ENCODE measurements around the gene ARHGAP24. TPM values are rescaled to one million over a fixed set of nuclear protein-coding genes. Genes with fewer than 3 reads are reported as not detected.

Gene ARHGAP24
- total RNA-seq, 1 donor, result 56.6 TPM

GRCh38 chr4:85747882-85748491 lies 273.0 kb downstream of the ARHGAP24 start:
- peak; percentile 90 for DNase-seq (ENCODE audit: low read depth)
- no peak overlapping the region for H3K4me3 ChIP-seq (ENCODE audit: low read depth, low read length)
- TF ChIP-seq, protein P1, sequence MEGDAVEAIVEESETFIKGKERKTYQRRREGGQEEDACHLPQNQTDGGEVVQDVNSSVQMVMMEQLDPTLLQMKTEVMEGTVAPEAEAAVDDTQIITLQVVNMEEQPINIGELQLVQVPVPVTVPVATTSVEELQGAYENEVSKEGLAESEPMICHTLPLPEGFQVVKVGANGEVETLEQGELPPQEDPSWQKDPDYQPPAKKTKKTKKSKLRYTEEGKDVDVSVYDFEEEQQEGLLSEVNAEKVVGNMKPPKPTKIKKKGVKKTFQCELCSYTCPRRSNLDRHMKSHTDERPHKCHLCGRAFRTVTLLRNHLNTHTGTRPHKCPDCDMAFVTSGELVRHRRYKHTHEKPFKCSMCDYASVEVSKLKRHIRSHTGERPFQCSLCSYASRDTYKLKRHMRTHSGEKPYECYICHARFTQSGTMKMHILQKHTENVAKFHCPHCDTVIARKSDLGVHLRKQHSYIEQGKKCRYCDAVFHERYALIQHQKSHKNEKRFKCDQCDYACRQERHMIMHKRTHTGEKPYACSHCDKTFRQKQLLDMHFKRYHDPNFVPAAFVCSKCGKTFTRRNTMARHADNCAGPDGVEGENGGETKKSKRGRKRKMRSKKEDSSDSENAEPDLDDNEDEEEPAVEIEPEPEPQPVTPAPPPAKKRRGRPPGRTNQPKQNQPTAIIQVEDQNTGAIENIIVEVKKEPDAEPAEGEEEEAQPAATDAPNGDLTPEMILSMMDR (IDR thresholded peaks at IDR 0.05; ENCODE audit: insufficient read depth, low read depth, low read length), result peak; percentile 86

GRCh38 chr4:85748654-85749053 lies 273.7 kb downstream of the ARHGAP24 start:
- TF ChIP-seq, protein P1 (IDR thresholded peaks at IDR 0.05; ENCODE audit: insufficient read depth, low read depth, low read length), result no peak
- DNase-seq (ENCODE audit: low read depth), result no peak

GRCh38 chr4:85751866-85752265 lies 276.9 kb downstream of the ARHGAP24 start:
- no peak overlapping the region for H3K4me3 ChIP-seq (ENCODE audit: low read depth, low read length)
- TF ChIP-seq, protein P1 (IDR thresholded peaks at IDR 0.05; ENCODE audit: insufficient read depth, low read depth, low read length), result no peak
- DNase-seq (ENCODE audit: low read depth), result no peak

More at GRCh38 chr4:85748654-85749053, 273.7 kb downstream of the ARHGAP24 start:
- no peak overlapping the region for H3K4me3 ChIP-seq (ENCODE audit: low read depth, low read length)

DNA sequence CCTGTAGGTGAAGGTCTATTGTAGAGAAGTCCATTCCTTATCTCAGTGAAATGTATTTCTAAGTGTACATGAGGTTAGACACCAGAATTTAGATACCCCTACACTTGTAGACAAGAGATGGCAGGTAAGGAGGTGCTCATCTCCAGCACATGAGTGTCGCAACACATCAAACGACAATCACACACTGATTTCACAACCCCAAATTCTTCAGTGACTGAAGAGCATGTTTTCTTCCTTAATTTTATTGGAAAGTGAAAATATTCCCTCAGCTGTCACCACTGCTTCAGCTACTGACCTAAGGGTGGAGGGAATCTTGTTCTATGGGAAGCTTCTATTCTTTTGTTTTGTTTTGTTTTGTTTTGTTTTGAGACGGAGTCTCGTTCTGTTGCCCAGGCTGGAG lies 280.3 kb downstream of the ARHGAP24 start:
- TF ChIP-seq, protein P1 (IDR thresholded peaks at IDR 0.05; ENCODE audit: insufficient read depth, low read depth, low read length), result no peak
- DNase-seq (ENCODE audit: low read depth), result no peak
- H3K4me3 ChIP-seq (ENCODE audit: low read depth, low read length), result no peak overlapping the region

GRCh38 chr4:85756938-85757337 lies 282.0 kb downstream of the ARHGAP24 start:
- peak; percentile 49 for DNase-seq (ENCODE audit: low read depth)
- no peak overlapping the region for H3K4me3 ChIP-seq (ENCODE audit: low read depth, low read length)

GRCh38 chr4:85759388-85759787 lies 284.4 kb downstream of the ARHGAP24 start:
- DNase-seq (ENCODE audit: low read depth), result no peak
- H3K4me3 ChIP-seq (ENCODE audit: low read depth, low read length), result no peak overlapping the region
- TF ChIP-seq, protein P1 (IDR thresholded peaks at IDR 0.05; ENCODE audit: insufficient read depth, low read depth, low read length), result no peak

More at GRCh38 chr4:85756938-85757337, 282.0 kb downstream of the ARHGAP24 start:
- TF ChIP-seq, protein P1 (IDR thresholded peaks at IDR 0.05; ENCODE audit: insufficient read depth, low read depth, low read length), result peak; percentile 57

GRCh38 chr4:85760511-85760910 lies 285.6 kb downstream of the ARHGAP24 start:
- DNase-seq (ENCODE audit: low read depth), result peak; percentile 57
- no peak overlapping the region for H3K4me3 ChIP-seq (ENCODE audit: low read depth, low read length)
- TF ChIP-seq, protein P1 (IDR thresholded peaks at IDR 0.05; ENCODE audit: insufficient read depth, low read depth, low read length), result no peak
